ENCODE measurements around the gene NCOA3.

The NCOA3 gene

DNA sequence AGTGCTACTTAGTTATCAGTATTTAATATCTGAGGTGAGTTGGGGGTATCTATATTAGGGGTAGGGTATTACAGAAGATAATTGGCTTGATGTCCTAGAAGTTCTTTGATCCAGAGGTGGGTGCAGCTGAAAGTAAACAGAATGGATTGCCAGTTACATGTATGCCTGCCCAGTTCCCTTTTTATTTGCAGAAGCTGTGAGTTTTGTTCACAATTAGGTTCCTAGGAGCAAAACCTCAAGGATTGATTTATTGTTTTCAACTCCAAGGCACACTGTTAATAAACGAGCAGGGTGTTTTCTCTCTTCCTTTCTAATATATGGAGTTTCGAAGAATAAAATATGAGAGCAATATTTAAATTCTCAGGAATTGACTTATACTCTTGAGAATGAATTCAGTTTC, 154.6 kb downstream of the NCOA3 start:
- DNase-seq: no peak
- Histone ChIP-seq H3K4me3 (ENCODE audit: insufficient read depth in 1 of 2, low read depth in 1 of 2, low read length in 2 of 2) (no peak overlapping the region), H3K9ac (ENCODE audit: low read length) (no peak overlapping the region), H4K8ac (ENCODE audit: low read length) (no peak overlapping the region), H3K9me3 (ENCODE audit: control insufficient read depth, low read length) (no peaks in the 10 kb centered on the region), H2BK5ac (ENCODE audit: low read depth, low read length, poor library complexity, severe bottlenecking) (no peak overlapping the region), H3K4me2 (ENCODE audit: low read length, poor library complexity, severe bottlenecking) (no peak overlapping the region), H3K27me3 (ENCODE audit: control insufficient read depth in 1 of 2, insufficient read depth in 1 of 2, low read length in 2 of 2) (no peaks in the 10 kb centered on the region), H2AFZ (ENCODE audit: low read depth, low read length) (no peak overlapping the region), H3K18ac (ENCODE audit: low read depth in 1 of 2, low read length in 2 of 2) (no peak overlapping the region), H2BK120ac (ENCODE audit: low read depth, low read length) (no peak overlapping the region), H4K91ac (ENCODE audit: low read length) (no peak overlapping the region), H3K14ac (ENCODE audit: low read length in 2 of 2) (no peak overlapping the region), H2AK5ac (ENCODE audit: low read length, severe bottlenecking) (no peak overlapping the region), H3K27ac (ENCODE audit: low read length, poor library complexity, severe bottlenecking) (no peak overlapping the region), H3K36me3 (ENCODE audit: control insufficient read depth in 1 of 2, insufficient read depth in 2 of 2, low read depth in 1 of 2, low read length in 2 of 2) (peaks cover 16 to 92% of the 10 kb centered on the region in 2 experiments), H2BK12ac (ENCODE audit: low read length in 2 of 2) (no peak overlapping the region), H3K4ac (ENCODE audit: low read depth in 1 of 2, low read length in 2 of 2) (no peak overlapping the region), H2BK15ac (ENCODE audit: low read depth, poor library complexity, severe bottlenecking) (no peak overlapping the region), H3K23ac (ENCODE audit: low read length in 2 of 2) (no peak overlapping the region), H3K79me1 (replicated peaks; ENCODE audit: low read length, poor library complexity, severe bottlenecking) (peaks cover 4% of the 10 kb centered on the region), H3K4me1 (ENCODE audit: control insufficient read depth, insufficient read depth, low read depth, low read length) (no peaks in the 10 kb centered on the region)
- WGBS: no CpG with 5 or more reads among the region's 2 CpGs

DNA sequence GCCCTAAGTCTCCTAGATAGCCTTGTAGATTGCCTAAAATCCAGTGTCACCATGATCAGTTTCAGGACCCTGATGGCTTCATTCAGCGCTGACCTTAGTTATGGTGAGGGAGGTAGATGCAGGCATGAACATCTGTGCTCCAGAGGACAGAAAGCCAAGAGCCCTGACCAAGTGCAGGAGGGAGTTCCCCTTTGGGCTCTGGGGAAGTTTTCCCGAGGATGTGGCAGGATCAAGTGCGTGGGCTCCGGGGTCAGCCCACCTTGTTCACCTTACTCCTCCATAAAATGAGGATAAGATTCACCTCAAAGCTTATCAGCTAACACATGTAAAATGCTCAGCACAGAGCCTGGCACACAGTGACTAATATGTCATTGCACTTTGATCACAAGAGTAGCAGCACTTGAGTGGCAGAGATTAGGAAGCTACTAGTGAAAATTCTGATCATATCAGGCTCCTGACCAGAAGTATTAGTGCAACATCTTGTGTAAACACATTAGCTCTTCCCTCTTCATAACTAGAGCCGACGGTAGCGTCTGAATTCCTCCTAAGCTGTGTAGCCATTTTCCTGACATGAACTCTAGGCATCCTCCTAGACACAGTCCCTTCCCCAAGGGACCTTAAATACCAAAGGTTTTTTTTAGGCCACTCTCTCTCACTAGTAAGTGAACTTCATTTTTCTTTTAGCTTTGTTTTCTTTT, 158.4 kb downstream of the NCOA3 start:
- Histone ChIP-seq H3K4me3 (ENCODE audit: insufficient read depth in 1 of 2, low read depth in 1 of 2, low read length in 2 of 2) (no peak overlapping the region), H3K4me2 (ENCODE audit: low read length, poor library complexity, severe bottlenecking) (no peak overlapping the region), H3K4ac (ENCODE audit: low read depth in 1 of 2, low read length in 2 of 2) (no peak overlapping the region), H3K18ac (ENCODE audit: low read depth in 1 of 2, low read length in 2 of 2) (no peak overlapping the region), H2BK12ac (ENCODE audit: low read length in 2 of 2) (no peak overlapping the region), H2AFZ (ENCODE audit: low read depth, low read length) (no peak overlapping the region), H2BK5ac (ENCODE audit: low read depth, low read length, poor library complexity, severe bottlenecking) (no peak overlapping the region), H3K27ac (ENCODE audit: low read length, poor library complexity, severe bottlenecking) (no peak overlapping the region), H2BK120ac (ENCODE audit: low read depth, low read length) (no peak overlapping the region), H3K79me1 (replicated peaks; ENCODE audit: low read length, poor library complexity, severe bottlenecking) (peaks cover 2% of the 10 kb centered on the region), H2AK5ac (ENCODE audit: low read length, severe bottlenecking) (no peak overlapping the region), H3K14ac (ENCODE audit: low read length in 2 of 2) (no peak overlapping the region), H4K8ac (ENCODE audit: low read length) (no peak overlapping the region), H3K23ac (ENCODE audit: low read length in 2 of 2) (no peak overlapping the region), H3K36me3 (ENCODE audit: control insufficient read depth in 1 of 2, insufficient read depth in 2 of 2, low read depth in 1 of 2, low read length in 2 of 2) (peaks cover 37 to 75% of the 10 kb centered on the region in 2 experiments), H3K27me3 (ENCODE audit: control insufficient read depth in 1 of 2, insufficient read depth in 1 of 2, low read length in 2 of 2) (no peaks in the 10 kb centered on the region), H3K9ac (ENCODE audit: low read length) (no peak overlapping the region), H4K91ac (ENCODE audit: low read length) (no peak overlapping the region), H3K4me1 (ENCODE audit: control insufficient read depth, insufficient read depth, low read depth, low read length) (peaks cover 3% of the 10 kb centered on the region), H3K9me3 (ENCODE audit: control insufficient read depth, low read length) (no peaks in the 10 kb centered on the region), H2BK15ac (ENCODE audit: low read depth, poor library complexity, severe bottlenecking) (no peak overlapping the region)
- WGBS: 88% methylated on average over 7 of the region's 7 CpGs
- no peak for DNase-seq

DNA sequence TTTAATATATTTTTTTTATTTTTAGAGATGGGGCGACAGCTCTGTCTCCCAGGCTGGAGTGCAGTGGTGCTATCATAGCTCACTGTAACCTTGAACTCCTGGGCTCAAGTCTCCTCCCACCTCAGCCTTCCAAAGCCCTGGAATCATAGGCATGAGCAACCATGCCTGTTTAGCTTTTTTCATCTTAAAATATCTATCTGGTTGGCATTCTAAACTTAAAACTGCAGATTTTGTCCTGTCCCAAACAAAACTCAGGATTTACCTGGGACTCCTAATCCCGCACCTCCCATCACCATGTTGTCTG, 158.9 kb downstream of the NCOA3 start:
- no peaks in the 10 kb centered on the region for H3K27me3 ChIP-seq (ENCODE audit: control insufficient read depth in 1 of 2, insufficient read depth in 1 of 2, low read length in 2 of 2)
- WGBS: 97% methylated on average over 2 of the region's 2 CpGs

GRCh38 chr20:47660983-47661700, 159.5 kb downstream of the NCOA3 start:
- no peak overlapping the region for H3K23ac ChIP-seq (ENCODE audit: low read length in 2 of 2)
- WGBS: 95% methylated on average over 12 of the region's 12 CpGs
- H3K79me1 ChIP-seq (replicated peaks; ENCODE audit: low read length, poor library complexity, severe bottlenecking): peaks cover 2% of the 10 kb centered on the region
- no peak overlapping the region for H3K14ac ChIP-seq (ENCODE audit: low read length in 2 of 2)
- no peaks in the 10 kb centered on the region for H3K27me3 ChIP-seq (ENCODE audit: control insufficient read depth in 1 of 2, insufficient read depth in 1 of 2, low read length in 2 of 2)
- H3K4ac ChIP-seq (ENCODE audit: low read depth in 1 of 2, low read length in 2 of 2): no peak overlapping the region
- no peak overlapping the region for H2BK12ac ChIP-seq (ENCODE audit: low read length in 2 of 2)
- H2AFZ ChIP-seq (ENCODE audit: low read depth, low read length): no peak overlapping the region
- no peak overlapping the region for H2BK120ac ChIP-seq (ENCODE audit: low read depth, low read length)
- H4K8ac ChIP-seq (ENCODE audit: low read length): no peak overlapping the region
- no peak overlapping the region for H3K18ac ChIP-seq (ENCODE audit: low read depth in 1 of 2, low read length in 2 of 2)
- peaks cover 47 to 72% of the 10 kb centered on the region in 2 experiments for H3K36me3 ChIP-seq (ENCODE audit: control insufficient read depth in 1 of 2, insufficient read depth in 2 of 2, low read depth in 1 of 2, low read length in 2 of 2)
- H3K4me1 ChIP-seq (ENCODE audit: control insufficient read depth, insufficient read depth, low read depth, low read length): peaks cover 7% of the 10 kb centered on the region
- H2BK5ac ChIP-seq (ENCODE audit: low read depth, low read length, poor library complexity, severe bottlenecking): no peak overlapping the region
- no peak overlapping the region for H2BK15ac ChIP-seq (ENCODE audit: low read depth, poor library complexity, severe bottlenecking)
- H4K91ac ChIP-seq (ENCODE audit: low read length): no peak overlapping the region
- no peak overlapping the region for H3K9ac ChIP-seq (ENCODE audit: low read length)
- no peak overlapping the region for H3K4me2 ChIP-seq (ENCODE audit: low read length, poor library complexity, severe bottlenecking)
- DNase-seq: no peak
- no peak overlapping the region for H3K27ac ChIP-seq (ENCODE audit: low read length, poor library complexity, severe bottlenecking)
- no peaks in the 10 kb centered on the region for H3K9me3 ChIP-seq (ENCODE audit: control insufficient read depth, low read length)
- H3K4me3 ChIP-seq (ENCODE audit: insufficient read depth in 1 of 2, low read depth in 1 of 2, low read length in 2 of 2): no peak overlapping the region
- no peak overlapping the region for H2AK5ac ChIP-seq (ENCODE audit: low read length, severe bottlenecking)

More for the DNA sequence above, 158.9 kb downstream of the NCOA3 start:
- Histone ChIP-seq H2AFZ (ENCODE audit: low read depth, low read length) (no peak overlapping the region), H2BK12ac (ENCODE audit: low read length in 2 of 2) (no peak overlapping the region), H3K4me1 (ENCODE audit: control insufficient read depth, insufficient read depth, low read depth, low read length) (peaks cover 7% of the 10 kb centered on the region), H3K4ac (ENCODE audit: low read depth in 1 of 2, low read length in 2 of 2) (no peak overlapping the region), H2AK5ac (ENCODE audit: low read length, severe bottlenecking) (no peak overlapping the region), H4K8ac (ENCODE audit: low read length) (no peak overlapping the region), H3K79me1 (replicated peaks; ENCODE audit: low read length, poor library complexity, severe bottlenecking) (peaks cover 2% of the 10 kb centered on the region), H3K14ac (ENCODE audit: low read length in 2 of 2) (no peak overlapping the region), H3K27ac (ENCODE audit: low read length, poor library complexity, severe bottlenecking) (no peak overlapping the region), H2BK15ac (ENCODE audit: low read depth, poor library complexity, severe bottlenecking) (no peak overlapping the region), H3K4me2 (ENCODE audit: low read length, poor library complexity, severe bottlenecking) (no peak overlapping the region), H3K9ac (ENCODE audit: low read length) (no peak overlapping the region), H3K9me3 (ENCODE audit: control insufficient read depth, low read length) (no peaks in the 10 kb centered on the region), H2BK5ac (ENCODE audit: low read depth, low read length, poor library complexity, severe bottlenecking) (no peak overlapping the region), H3K23ac (ENCODE audit: low read length in 2 of 2) (no peak overlapping the region), H4K91ac (ENCODE audit: low read length) (no peak overlapping the region), H3K36me3 (ENCODE audit: control insufficient read depth in 1 of 2, insufficient read depth in 2 of 2, low read depth in 1 of 2, low read length in 2 of 2) (peaks cover 42 to 70% of the 10 kb centered on the region in 2 experiments), H3K18ac (ENCODE audit: low read depth in 1 of 2, low read length in 2 of 2) (no peak overlapping the region), H2BK120ac (ENCODE audit: low read depth, low read length) (no peak overlapping the region), H3K4me3 (ENCODE audit: insufficient read depth in 1 of 2, low read depth in 1 of 2, low read length in 2 of 2) (no peak overlapping the region)
- no peak for DNase-seq

Data from mesenchymal stem cell (in vitro differentiated cells and primary cell).